Hepatocyte (in vitro differentiated cells): ENCODE measurements around the gene SRRM2.

Experiments
- CTCF ChIP-seq: fragments of 200-600 bp; sonication (generic); IDR thresholded peaks from 2 replicates; pipeline ENCODE4 v1.5.1; 2016; ENCODE audit warnings: antibody characterized with exemption, mild to moderate bottlenecking; ENCODE audit not compliant: poor library complexity
- EZH2phosphoT487 ChIP-seq: fragments of 200-600 bp; sonication (generic); IDR thresholded peaks from one replicate; pipeline ENCODE4 v1.6.1; 2018; ENCODE audit warnings: antibody characterized with exemption, mild to moderate bottlenecking, low read depth, moderate library complexity; ENCODE audit not compliant: unreplicated experiment, severe bottlenecking

GRCh38 chr16:2745116-2745890 lies 7.1 kb upstream of the SRRM2 start:
- TF ChIP-seq EZH2phosphoT487 (no peak), CTCF (no peak)
